K562 (cell line): ENCODE measurements around the gene RIMKLA. TPM values are rescaled to one million over a fixed set of nuclear protein-coding genes. Genes with fewer than 3 reads are reported as not detected.

ENCODE experiments used
- GABPA ChIP-seq: fragments of 200-800 bp; sonication (Bioruptor generic); conservative IDR thresholded peaks from 2 replicates; pipeline ENCODE4 v1.6.1; 2016; ENCODE audit warnings: low read depth, missing genetic modification characterization, missing compliant biosample characterization
- KAT2B ChIP-seq: IDR thresholded peaks from one replicate; pipeline ENCODE4 v1.6.1; 2012; ENCODE audit warnings: low read depth, mild to moderate bottlenecking, control low read depth, inconsistent platforms, low read length, moderate library complexity
- NFATC3 ChIP-seq: fragments of 450-650 bp; IDR thresholded peaks from 2 replicates; pipeline ENCODE4 v1.6.1; 2017; ENCODE audit warnings: mild to moderate bottlenecking
- PHB2 ChIP-seq: fragments of 450-650 bp; IDR thresholded peaks from 2 replicates; pipeline ENCODE4 v1.6.1; 2017; ENCODE audit warnings: low read depth
- PRPF4 ChIP-seq: fragments of 200-400 bp; formaldehyde crosslinking; IDR thresholded peaks from one replicate; pipeline ENCODE4 v1.6.1; 2017; ENCODE audit warnings: low read length, low read depth, mild to moderate bottlenecking; ENCODE audit not compliant: insufficient read depth, poor library complexity, severe bottlenecking
- ZC3H8 ChIP-seq: fragments of 450-650 bp; IDR thresholded peaks from 2 replicates; pipeline ENCODE4 v1.6.1; 2017
- ZNF134 ChIP-seq: fragments of 250-450 bp; sonication (Bioruptor Pico); conservative IDR thresholded peaks from 2 replicates; pipeline ENCODE4 v1.4.0; 2020
- ZNF785 ChIP-seq: fragments of 250-450 bp; sonication (Bioruptor Pico); IDR thresholded peaks from 2 replicates; pipeline ENCODE4 v1.4.0; 2020; ENCODE audit warnings: mild to moderate bottlenecking
- polyA plus RNA-seq, 8 experiments: library from polyadenylated mRNA; depleted of rRNA in 4 of 8; stranded (reverse) in 5 of 8; unstranded in 3 of 8; fragments of >200 nt; fragmentation: Nextera tagmentation in 2 of 8; fragmentation: Illumina TruSeq in 1 of 8; extraction: Ambion mirVana in 2 of 8; extraction: Trizol in 1 of 8; gene quantifications; 2 replicates each; pipeline versions ENCODE4 v1.2.1 to v1.2.3, GENCODE V29; 2011 to 2014; ENCODE audit warnings: inconsistent platforms in 1 of 8, missing spikeins in 1 of 8
- total RNA-seq, 7 experiments: library from RNA; depleted of rRNA in 6 of 7; stranded (reverse); fragments of >200 nt in 6 of 7; fragmentation: Illumina TruSeq in 2 of 7; extraction: Trizol in 2 of 7; gene quantifications; 2 replicates each; pipeline versions ENCODE4 v1.2.1 to v1.2.3, GENCODE V29; 2011 to 2021; ENCODE audit warnings: low replicate concordance in 1 of 7
- TF ChIP-seq, protein P1 (sequence below), 2 experiments: fragments of 450-650 bp; formaldehyde crosslinking in 1 of 2; IDR thresholded peaks; 2 replicates each; pipeline versions ENCODE4 v1.4.0 to v1.6.1; 2014 to 2020; ENCODE audit warnings: mild to moderate bottlenecking in 2 of 2, borderline replicate concordance in 1 of 2, low read depth in 1 of 2
- TF ChIP-seq, protein P2 (sequence below): fragments of 450-650 bp; IDR thresholded peaks from 2 replicates; pipeline ENCODE4 v1.6.1; 2016; ENCODE audit warnings: missing biosample characterization, missing genetic modification characterization
- TF ChIP-seq, protein P3 (sequence below), 3 experiments: IDR thresholded peaks in 2 of 3; conservative IDR thresholded peaks in 1 of 3; 2 replicates each; pipeline ENCODE4 v1.5.1; 2011 to 2012; ENCODE audit warnings: low read length in 3 of 3, mild to moderate bottlenecking in 3 of 3, control low read depth in 2 of 3, improper control_type of control experiment in 1 of 3, inconsistent platforms in 1 of 3, low read depth in 1 of 3, mixed read lengths in 1 of 3, moderate library complexity in 1 of 3; ENCODE audit not compliant: insufficient read depth in 2 of 3

RIMKLA gene
- total and polyA plus RNA-seq, 9 of the 15 experiments (the other 6 are each of a cell fraction or from before 2014, with no cell fraction given), result 0.02 TPM; not detected in 8

DNA sequence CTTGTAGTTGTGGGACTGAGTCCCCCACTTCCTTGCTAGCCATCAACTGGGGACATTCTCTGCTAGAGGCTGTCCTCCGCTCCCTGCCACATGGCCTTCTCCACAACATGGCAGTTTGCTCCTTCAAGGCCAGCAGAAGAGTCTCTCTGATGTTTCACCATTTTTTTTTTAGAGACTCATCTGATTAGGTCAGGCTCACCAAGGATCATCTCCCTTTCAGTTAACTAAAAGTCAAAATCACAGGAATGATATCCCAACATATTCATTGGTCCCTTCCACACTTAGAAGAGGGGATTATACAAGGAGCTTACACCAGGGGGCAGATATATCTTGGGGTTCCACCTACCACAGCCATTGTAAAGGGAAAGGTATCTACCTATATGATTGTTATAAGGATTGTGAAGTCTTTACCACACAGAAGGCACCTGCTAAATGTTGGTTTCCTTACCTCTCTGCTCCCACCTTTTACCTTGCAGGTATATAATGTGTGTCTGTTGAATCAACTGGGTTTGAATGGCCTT, 23.3 kb downstream of the RIMKLA start (continued):
- TF ChIP-seq, protein P1, sequence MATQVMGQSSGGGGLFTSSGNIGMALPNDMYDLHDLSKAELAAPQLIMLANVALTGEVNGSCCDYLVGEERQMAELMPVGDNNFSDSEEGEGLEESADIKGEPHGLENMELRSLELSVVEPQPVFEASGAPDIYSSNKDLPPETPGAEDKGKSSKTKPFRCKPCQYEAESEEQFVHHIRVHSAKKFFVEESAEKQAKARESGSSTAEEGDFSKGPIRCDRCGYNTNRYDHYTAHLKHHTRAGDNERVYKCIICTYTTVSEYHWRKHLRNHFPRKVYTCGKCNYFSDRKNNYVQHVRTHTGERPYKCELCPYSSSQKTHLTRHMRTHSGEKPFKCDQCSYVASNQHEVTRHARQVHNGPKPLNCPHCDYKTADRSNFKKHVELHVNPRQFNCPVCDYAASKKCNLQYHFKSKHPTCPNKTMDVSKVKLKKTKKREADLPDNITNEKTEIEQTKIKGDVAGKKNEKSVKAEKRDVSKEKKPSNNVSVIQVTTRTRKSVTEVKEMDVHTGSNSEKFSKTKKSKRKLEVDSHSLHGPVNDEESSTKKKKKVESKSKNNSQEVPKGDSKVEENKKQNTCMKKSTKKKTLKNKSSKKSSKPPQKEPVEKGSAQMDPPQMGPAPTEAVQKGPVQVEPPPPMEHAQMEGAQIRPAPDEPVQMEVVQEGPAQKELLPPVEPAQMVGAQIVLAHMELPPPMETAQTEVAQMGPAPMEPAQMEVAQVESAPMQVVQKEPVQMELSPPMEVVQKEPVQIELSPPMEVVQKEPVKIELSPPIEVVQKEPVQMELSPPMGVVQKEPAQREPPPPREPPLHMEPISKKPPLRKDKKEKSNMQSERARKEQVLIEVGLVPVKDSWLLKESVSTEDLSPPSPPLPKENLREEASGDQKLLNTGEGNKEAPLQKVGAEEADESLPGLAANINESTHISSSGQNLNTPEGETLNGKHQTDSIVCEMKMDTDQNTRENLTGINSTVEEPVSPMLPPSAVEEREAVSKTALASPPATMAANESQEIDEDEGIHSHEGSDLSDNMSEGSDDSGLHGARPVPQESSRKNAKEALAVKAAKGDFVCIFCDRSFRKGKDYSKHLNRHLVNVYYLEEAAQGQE (IDR thresholded peaks at IDR 0.05; ENCODE audit: borderline replicate concordance), result 0 out of 2 replicates have a peak, but pooled peaks have one; percentile 3
- TF ChIP-seq, protein P1 (CRISPR knock-in tag; IDR thresholded peaks at IDR 0.05; ENCODE audit: low read depth), result no peak
- TF ChIP-seq PRPF4 (no peak), ZNF785 (CRISPR knock-in tag) (no peak), ZNF134 (peak; percentile 70), ZC3H8 (no peak), KAT2B (no peak), PHB2 (no peak), NFATC3 (no peak), GABPA (no peak)
- TF ChIP-seq, protein P2, sequence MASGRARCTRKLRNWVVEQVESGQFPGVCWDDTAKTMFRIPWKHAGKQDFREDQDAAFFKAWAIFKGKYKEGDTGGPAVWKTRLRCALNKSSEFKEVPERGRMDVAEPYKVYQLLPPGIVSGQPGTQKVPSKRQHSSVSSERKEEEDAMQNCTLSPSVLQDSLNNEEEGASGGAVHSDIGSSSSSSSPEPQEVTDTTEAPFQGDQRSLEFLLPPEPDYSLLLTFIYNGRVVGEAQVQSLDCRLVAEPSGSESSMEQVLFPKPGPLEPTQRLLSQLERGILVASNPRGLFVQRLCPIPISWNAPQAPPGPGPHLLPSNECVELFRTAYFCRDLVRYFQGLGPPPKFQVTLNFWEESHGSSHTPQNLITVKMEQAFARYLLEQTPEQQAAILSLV (tag), result no peak
- TF ChIP-seq, protein P3, sequence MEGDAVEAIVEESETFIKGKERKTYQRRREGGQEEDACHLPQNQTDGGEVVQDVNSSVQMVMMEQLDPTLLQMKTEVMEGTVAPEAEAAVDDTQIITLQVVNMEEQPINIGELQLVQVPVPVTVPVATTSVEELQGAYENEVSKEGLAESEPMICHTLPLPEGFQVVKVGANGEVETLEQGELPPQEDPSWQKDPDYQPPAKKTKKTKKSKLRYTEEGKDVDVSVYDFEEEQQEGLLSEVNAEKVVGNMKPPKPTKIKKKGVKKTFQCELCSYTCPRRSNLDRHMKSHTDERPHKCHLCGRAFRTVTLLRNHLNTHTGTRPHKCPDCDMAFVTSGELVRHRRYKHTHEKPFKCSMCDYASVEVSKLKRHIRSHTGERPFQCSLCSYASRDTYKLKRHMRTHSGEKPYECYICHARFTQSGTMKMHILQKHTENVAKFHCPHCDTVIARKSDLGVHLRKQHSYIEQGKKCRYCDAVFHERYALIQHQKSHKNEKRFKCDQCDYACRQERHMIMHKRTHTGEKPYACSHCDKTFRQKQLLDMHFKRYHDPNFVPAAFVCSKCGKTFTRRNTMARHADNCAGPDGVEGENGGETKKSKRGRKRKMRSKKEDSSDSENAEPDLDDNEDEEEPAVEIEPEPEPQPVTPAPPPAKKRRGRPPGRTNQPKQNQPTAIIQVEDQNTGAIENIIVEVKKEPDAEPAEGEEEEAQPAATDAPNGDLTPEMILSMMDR (IDR thresholded peaks at IDR 0.05 in 2 of 3, conservative IDR thresholded peaks at IDR 0.05 in 1 of 3; ENCODE audit: insufficient read depth in 2 of 3, low read depth in 1 of 3, low read length in 3 of 3), result peak in 2 of 3 experiments; percentile 20 to 25; a peak in 2 of 6 replicates
- TF ChIP-seq, all 486 proteins: peak for 4
